ENCODE results near the gene PPIL3. TPM values are rescaled to one million over a fixed set of nuclear protein-coding genes. Genes with fewer than 3 reads are reported as not detected.

The PPIL3 gene
- total and polyA plus RNA-seq, 2 donors (not counting 1 experiment from before 2014, with no cell fraction given) = 57.9 to 61.4 TPM

- DNase-seq = peak; percentile 97
- peak within 1 kb of the TSS; percentile 85 to 100 (median 97) for H3K4me3 ChIP-seq (ENCODE audit: control extremely low read depth in 1 of 5, extremely low read depth in 1 of 5, insufficient read depth in 1 of 5, low read depth in 2 of 5, low read length in 4 of 5)
- TF ChIP-seq EZH2 (IDR thresholded peaks at IDR 0.05; ENCODE audit: borderline replicate concordance, insufficient read depth, low read depth, low read length, poor library complexity, severe bottlenecking) = no peak
- TF ChIP-seq CTCF (IDR thresholded peaks at IDR 0.05) = no peak
- H3K27me3 ChIP-seq (replicated peaks in 1 of 4; ENCODE audit: control extremely low read depth in 1 of 4, control insufficient read depth in 3 of 4, insufficient read depth in 4 of 4, low read length in 3 of 4) = no peaks in the 10 kb centered on the region
- H3K27ac ChIP-seq (ENCODE audit: low read length in 2 of 2) = peak within 1 kb of the TSS; percentile 98 to 99
- ChIA-PET CTCF (interaction anchor here (0.6 to 2.2 kb wide), 11 partner anchors 25 to 1520 kb away, joined by 3 to 13 read pairs (median 5); partner anchors contain the start of genes CFLAR, NIF3L1, ORC2 and PPIL3), POLR2A (interaction anchor here (0.6 to 2.8 kb wide), 24 partner anchors 9 to 1802 kb away, joined by 3 to 54 read pairs (median 4); partner anchors contain the start of genes ALS2, BZW1, CASP8 and CFLAR)
- H3K4me2 ChIP-seq (replicated peaks; ENCODE audit: low read depth, low read length, poor library complexity, severe bottlenecking) = peak within 1 kb of the TSS; percentile 77
- peak within 1 kb of the TSS; percentile 86 for H2AFZ ChIP-seq (ENCODE audit: insufficient read depth, low read depth, low read length, poor library complexity, severe bottlenecking)
- H3K4me3 Mint-ChIP-seq = peak within 1 kb of the TSS; percentile 93
- ATAC-seq (ENCODE audit: low read depth) = peak; percentile 85
- WGBS (ENCODE audit: insufficient coverage) = 3% methylated on average over 89 of the region's 89 CpGs
- peak within 1 kb of the TSS; percentile 100 for H3K27ac Mint-ChIP-seq
- peaks cover 59% of the 10 kb centered on the region for H3K79me2 ChIP-seq (ENCODE audit: control insufficient read depth, insufficient read depth, low read length)
- peak within 1 kb of the TSS; percentile 100 for H3K9ac ChIP-seq (ENCODE audit: low read length)
- peaks cover 39% of the 10 kb centered on the region for H4K20me1 ChIP-seq (ENCODE audit: control insufficient read depth, insufficient read depth, low read length, poor library complexity, severe bottlenecking)
- no peaks in the 10 kb centered on the region for H3K27me3 Mint-ChIP-seq
- no peaks in the 10 kb centered on the region for H3K9me3 Mint-ChIP-seq (ENCODE audit: insufficient read depth)
- peaks cover 27 to 31% of the 10 kb centered on the region in 2 donors for H3K4me1 ChIP-seq (ENCODE audit: control insufficient read depth in 2 of 2, insufficient read depth in 2 of 2, low read length in 2 of 2)
- H3K4me1 Mint-ChIP-seq = peaks cover 41% of the 10 kb centered on the region
- peaks cover 3 to 26% of the 10 kb centered on the region in 2 experiments for H3K36me3 ChIP-seq (replicated peaks in 1 of 2; ENCODE audit: control extremely low read depth in 1 of 2, control insufficient read depth in 1 of 2, extremely low read depth in 1 of 2, insufficient read depth in 2 of 2, low read length in 1 of 2)
- intact Hi-C loops (cut with micrococcal nuclease) = loop anchor here (1.0 to 10.0 kb wide), 8 partner anchors 25 to 1400 kb away; partner anchors contain the start of genes ALS2, BZW1, NIF3L1 and NOP58
- no peaks in the 10 kb centered on the region for H3K9me3 ChIP-seq (ENCODE audit: control extremely low read depth in 1 of 3, control insufficient read depth in 2 of 3, insufficient read depth in 1 of 3, low read length in 2 of 3)
Observed at GRCh38 chr2:200864176-200865034, 24.5 kb downstream of the PPIL3 start, which contains the start of gene CLK1. Gene CLK1 (minus strand): TSS chr2:200864658. CDS start chr2:200861862, 2,796 bp downstream.

Measured in B cell (primary cell).